Measurements from ENCODE around the gene CALML6.

CALML6 gene

GRCh38 chr1:1892079-1892762 is 22.8 kb upstream of the CALML6 start:
- DNase-seq: peak; percentile 35

GRCh38 chr1:1892763-1893120 is 22.3 kb upstream of the CALML6 start:
- DNase-seq: no peak

- DNase-seq: no peak
Measured at GRCh38 chr1:1893291-1893985, 21.6 kb upstream of the CALML6 start.

- no peak for DNase-seq
Measured at GRCh38 chr1:1893997-1894353, 21.1 kb upstream of the CALML6 start.

- DNase-seq: no peak
Measured at GRCh38 chr1:1894354-1895059, 20.6 kb upstream of the CALML6 start.

GRCh38 chr1:1895060-1895418 is 20.0 kb upstream of the CALML6 start:
- no peak for DNase-seq

- no peak for DNase-seq
Measured at GRCh38 chr1:1895456-1896336, 19.4 kb upstream of the CALML6 start.

GRCh38 chr1:1898246-1898933 is 16.7 kb upstream of the CALML6 start:
- DNase-seq: no peak

- no peak for DNase-seq
Measured at GRCh38 chr1:1899266-1899966, 15.6 kb upstream of the CALML6 start.

GRCh38 chr1:1899967-1900327 is 15.1 kb upstream of the CALML6 start:
- no peak for DNase-seq

- no peak for DNase-seq
Measured at GRCh38 chr1:1900883-1901640, 14.0 kb upstream of the CALML6 start.

GRCh38 chr1:1901641-1902294 is 13.3 kb upstream of the CALML6 start:
- no peak for DNase-seq

- no peak for DNase-seq
Measured at GRCh38 chr1:1903224-1903623, 11.8 kb upstream of the CALML6 start.

- peak; percentile 67 for DNase-seq
Measured at GRCh38 chr1:1906185-1907097, 8.6 kb upstream of the CALML6 start.

- DNase-seq: no peak
Measured at GRCh38 chr1:1907098-1907736, 7.8 kb upstream of the CALML6 start.

- DNase-seq: no peak
Measured at GRCh38 chr1:1908506-1908791, 6.6 kb upstream of the CALML6 start.

GRCh38 chr1:1910033-1910465 is 5.0 kb upstream of the CALML6 start:
- DNase-seq: no peak

- DNase-seq: no peak
Measured at GRCh38 chr1:1910651-1911331, 4.3 kb upstream of the CALML6 start.
